Mesothelial cell of epicardium (in vitro differentiated cells): ENCODE results near the gene IMPDH2. TPM values are rescaled to one million over a fixed set of nuclear protein-coding genes. Genes with fewer than 3 reads are reported as not detected.

Experiments used
- DNase-seq, 2 experiments: peaks; one replicate each; pipeline ENCODE4 v3.0.0; 2021; ENCODE audit warnings: low spot score in 2 of 2; ENCODE audit not compliant: unreplicated experiment in 2 of 2
- H3K27ac Mint-ChIP-seq: 2 replicates; pipeline ENCODE4 v1.8.0; 2021; ENCODE audit warnings: mixed read lengths
- H3K27me3 Mint-ChIP-seq: 2 replicates; pipeline ENCODE4 v1.8.0; 2021; ENCODE audit warnings: low read depth, mixed read lengths
- H3K36me3 Mint-ChIP-seq: 2 replicates; pipeline ENCODE4 v1.8.0; 2021; ENCODE audit warnings: mixed read lengths
- H3K4me1 Mint-ChIP-seq: 2 replicates; pipeline ENCODE4 v1.8.0; 2021; ENCODE audit warnings: mixed read lengths
- H3K4me3 Mint-ChIP-seq: 2 replicates; pipeline ENCODE4 v1.8.0; 2021; ENCODE audit warnings: mild to moderate bottlenecking, moderate library complexity, mixed read lengths
- H3K9me3 Mint-ChIP-seq: 2 replicates; pipeline ENCODE4 v1.8.0; 2021; ENCODE audit warnings: mixed read lengths
- CTCF ChIP-seq: fragments of 200-600 bp; sonication (generic); IDR thresholded peaks from one replicate; pipeline ENCODE4 v1.5.0; 2021; ENCODE audit warnings: antibody characterized with exemption; ENCODE audit not compliant: unreplicated experiment
- total RNA-seq: library from RNA; stranded (reverse); gene quantifications from 3 replicates; pipeline ENCODE4 v1.2.1, GENCODE V29; 2021

Gene IMPDH2
- total RNA-seq, 1 donor from 2014 or later, result 207 TPM

GRCh38 chr3:49004352-49005302 lies 24.6 kb downstream of the IMPDH2 start:
- no peaks in the 10 kb centered on the region for H3K9me3 Mint-ChIP-seq
- no peaks in the 10 kb centered on the region for H3K27me3 Mint-ChIP-seq
- no peak overlapping the region for H3K27ac Mint-ChIP-seq
- no peak overlapping the region for H3K4me3 Mint-ChIP-seq
- H3K4me1 Mint-ChIP-seq, result peaks cover 22% of the 10 kb centered on the region
- H3K36me3 Mint-ChIP-seq, result no peaks in the 10 kb centered on the region
- no peak for DNase-seq
- no peak for TF ChIP-seq CTCF

GRCh38 chr3:49001155-49001554 lies 28.0 kb downstream of the IMPDH2 start:
- no peaks in the 10 kb centered on the region for H3K9me3 Mint-ChIP-seq
- no peak overlapping the region for H3K4me3 Mint-ChIP-seq
- H3K27ac Mint-ChIP-seq, result no peak overlapping the region
- no peak for DNase-seq
- H3K4me1 Mint-ChIP-seq, result peaks cover under 1% of the 10 kb centered on the region
- H3K36me3 Mint-ChIP-seq, result no peaks in the 10 kb centered on the region
- TF ChIP-seq CTCF, result no peak
- no peaks in the 10 kb centered on the region for H3K27me3 Mint-ChIP-seq

GRCh38 chr3:48999085-48999858 lies 29.9 kb downstream of the IMPDH2 start:
- Mint-ChIP-seq H3K4me1 (no peaks in the 10 kb centered on the region), H3K36me3 (no peaks in the 10 kb centered on the region), H3K4me3 (no peak overlapping the region), H3K9me3 (no peaks in the 10 kb centered on the region), H3K27ac (no peak overlapping the region), H3K27me3 (no peaks in the 10 kb centered on the region)
- no peak for TF ChIP-seq CTCF
- DNase-seq, result no peak

- no peak for DNase-seq
- Mint-ChIP-seq H3K27ac (no peak overlapping the region), H3K36me3 (peaks cover 4% of the 10 kb centered on the region), H3K27me3 (no peaks in the 10 kb centered on the region), H3K4me1 (no peaks in the 10 kb centered on the region), H3K4me3 (no peak overlapping the region), H3K9me3 (no peaks in the 10 kb centered on the region)
- no peak for TF ChIP-seq CTCF
Observed at GRCh38 chr3:48997714-48998637, 31.2 kb downstream of the IMPDH2 start.

GRCh38 chr3:48997102-48997635 lies 32.0 kb downstream of the IMPDH2 start:
- H3K36me3 Mint-ChIP-seq, result peaks cover 4% of the 10 kb centered on the region
- no peak for DNase-seq
- H3K4me3 Mint-ChIP-seq, result no peak overlapping the region
- no peak for TF ChIP-seq CTCF
- no peaks in the 10 kb centered on the region for H3K9me3 Mint-ChIP-seq
- no peaks in the 10 kb centered on the region for H3K4me1 Mint-ChIP-seq
- H3K27ac Mint-ChIP-seq, result no peak overlapping the region
- no peaks in the 10 kb centered on the region for H3K27me3 Mint-ChIP-seq
